H1 (cell line): ENCODE results near the gene CDK5RAP3. TPM values are rescaled to one million over a fixed set of nuclear protein-coding genes. Genes with fewer than 3 reads are reported as not detected.

Source experiments
- CEBPB ChIP-seq: IDR thresholded peaks from 2 replicates; pipeline ENCODE4 v1.6.1; 2012; ENCODE audit warnings: low read depth, low read length
- JUN ChIP-seq: IDR thresholded peaks from 2 replicates; pipeline ENCODE4 v1.6.1; 2011; ENCODE audit warnings: low read depth, mild to moderate bottlenecking, improper control_type of control experiment, low read length
- polyA plus RNA-seq, 7 experiments: library from polyadenylated mRNA; depleted of rRNA in 3 of 7; stranded (reverse) in 5 of 7; unstranded in 2 of 7; fragments of >200 nt in 5 of 7; fragments of 200-250 nt in 2 of 7; gene quantifications; 1 replicate in 5 of 7; 2 replicates in 1 of 7; 4 replicates in 1 of 7; pipeline versions ENCODE4 v1.2.1 to v1.2.3, GENCODE V29; 2011 to 2013; ENCODE audit warnings: missing spikeins in 2 of 7, mixed read lengths in 2 of 7
- total RNA-seq: library from RNA; stranded (reverse); fragmentation: NEBNext Ultra II Directional; extraction: Animal tissue kit (Norgen Biotek cat#: 25700); gene quantifications from 2 replicates; pipeline ENCODE4 v1.2.1, GENCODE V29; 2021
- TF ChIP-seq, protein P1 (sequence below), 3 experiments: IDR thresholded peaks; 1 replicate in 2 of 3; 2 replicates in 1 of 3; pipeline versions ENCODE4 v1.5.1 to v1.6.1; 2011; ENCODE audit warnings: low read length in 3 of 3, mild to moderate bottlenecking in 3 of 3, inconsistent platforms in 2 of 3, low read depth in 1 of 3, moderate library complexity in 1 of 3; ENCODE audit not compliant: insufficient read depth in 1 of 3; ENCODE audit errors: control extremely low read depth in 1 of 3

CDK5RAP3 gene
- total and polyA plus RNA-seq, 2 of the 8 experiments (the other 6 are each of a cell fraction or from before 2014, with no cell fraction given) = 88.2 to 93.2 TPM

DNA sequence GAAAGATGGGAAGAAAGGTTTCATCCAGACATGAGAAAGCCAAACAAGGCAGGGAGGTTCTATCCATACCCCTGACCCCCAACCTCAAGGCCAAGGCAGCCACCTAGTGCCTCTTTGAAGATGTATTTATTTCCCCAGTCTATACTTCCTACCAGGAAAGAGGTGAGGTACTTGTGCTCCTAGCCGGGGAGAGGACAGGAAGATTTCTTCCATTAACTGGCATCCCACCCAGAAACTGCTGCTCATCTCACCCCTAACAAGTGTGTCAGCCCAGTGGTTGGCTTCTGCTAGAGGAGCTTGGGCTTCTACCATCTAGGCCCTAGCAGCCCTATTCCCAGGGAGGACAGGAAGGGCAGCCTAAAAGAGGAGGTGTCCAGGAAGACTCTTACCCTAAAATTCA lies 57.8 kb downstream of the CDK5RAP3 start (continued):
- TF ChIP-seq, protein P1, sequence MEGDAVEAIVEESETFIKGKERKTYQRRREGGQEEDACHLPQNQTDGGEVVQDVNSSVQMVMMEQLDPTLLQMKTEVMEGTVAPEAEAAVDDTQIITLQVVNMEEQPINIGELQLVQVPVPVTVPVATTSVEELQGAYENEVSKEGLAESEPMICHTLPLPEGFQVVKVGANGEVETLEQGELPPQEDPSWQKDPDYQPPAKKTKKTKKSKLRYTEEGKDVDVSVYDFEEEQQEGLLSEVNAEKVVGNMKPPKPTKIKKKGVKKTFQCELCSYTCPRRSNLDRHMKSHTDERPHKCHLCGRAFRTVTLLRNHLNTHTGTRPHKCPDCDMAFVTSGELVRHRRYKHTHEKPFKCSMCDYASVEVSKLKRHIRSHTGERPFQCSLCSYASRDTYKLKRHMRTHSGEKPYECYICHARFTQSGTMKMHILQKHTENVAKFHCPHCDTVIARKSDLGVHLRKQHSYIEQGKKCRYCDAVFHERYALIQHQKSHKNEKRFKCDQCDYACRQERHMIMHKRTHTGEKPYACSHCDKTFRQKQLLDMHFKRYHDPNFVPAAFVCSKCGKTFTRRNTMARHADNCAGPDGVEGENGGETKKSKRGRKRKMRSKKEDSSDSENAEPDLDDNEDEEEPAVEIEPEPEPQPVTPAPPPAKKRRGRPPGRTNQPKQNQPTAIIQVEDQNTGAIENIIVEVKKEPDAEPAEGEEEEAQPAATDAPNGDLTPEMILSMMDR (IDR thresholded peaks at IDR 0.05; ENCODE audit: control extremely low read depth in 1 of 3, insufficient read depth in 1 of 3, low read depth in 1 of 3, low read length in 3 of 3) = no peak
- TF ChIP-seq CEBPB = no peak
- no peak for TF ChIP-seq JUN
- TF ChIP-seq, all 59 proteins: peak for 0
